ENCODE data around the gene ING4.

Gene ING4

DNA sequence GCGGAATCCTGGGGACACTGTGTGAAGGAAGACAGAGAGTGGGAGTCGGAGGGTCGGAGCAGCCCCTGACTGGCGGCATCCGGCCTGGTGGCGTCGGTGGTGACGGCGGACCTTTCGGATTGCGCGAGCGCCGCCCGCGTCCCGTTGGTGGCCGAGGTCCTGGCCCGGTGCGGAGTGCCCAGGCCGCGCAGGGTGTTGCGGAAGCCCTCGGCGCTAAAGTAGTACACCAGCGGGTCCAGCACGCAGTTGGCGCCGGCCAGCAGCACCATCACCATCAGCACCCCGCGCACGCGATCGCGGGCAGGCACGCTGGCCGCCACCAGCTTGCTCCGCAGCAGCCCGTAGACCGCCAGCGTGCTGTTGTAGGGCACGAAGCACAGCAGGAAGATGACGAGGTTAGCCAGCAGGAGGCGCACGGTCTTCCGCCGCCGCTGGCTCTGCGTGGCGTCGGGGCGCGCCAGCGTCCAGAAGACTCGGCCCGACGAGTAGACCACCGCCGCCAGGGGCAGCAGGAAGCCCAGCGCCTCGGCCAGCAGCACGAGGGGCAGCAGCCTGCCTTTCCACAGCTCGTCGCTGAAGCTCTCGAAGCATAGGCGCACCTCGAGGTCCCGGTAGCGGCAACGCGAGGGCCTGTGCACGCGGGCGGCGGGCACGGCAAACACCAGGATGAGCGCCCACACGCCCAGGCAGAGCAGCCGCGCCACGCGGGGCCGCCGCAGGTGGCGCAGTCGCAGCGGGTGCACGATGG, 42.6 kb downstream of the ING4 start:
- no peak for ATAC-seq

DNA sequence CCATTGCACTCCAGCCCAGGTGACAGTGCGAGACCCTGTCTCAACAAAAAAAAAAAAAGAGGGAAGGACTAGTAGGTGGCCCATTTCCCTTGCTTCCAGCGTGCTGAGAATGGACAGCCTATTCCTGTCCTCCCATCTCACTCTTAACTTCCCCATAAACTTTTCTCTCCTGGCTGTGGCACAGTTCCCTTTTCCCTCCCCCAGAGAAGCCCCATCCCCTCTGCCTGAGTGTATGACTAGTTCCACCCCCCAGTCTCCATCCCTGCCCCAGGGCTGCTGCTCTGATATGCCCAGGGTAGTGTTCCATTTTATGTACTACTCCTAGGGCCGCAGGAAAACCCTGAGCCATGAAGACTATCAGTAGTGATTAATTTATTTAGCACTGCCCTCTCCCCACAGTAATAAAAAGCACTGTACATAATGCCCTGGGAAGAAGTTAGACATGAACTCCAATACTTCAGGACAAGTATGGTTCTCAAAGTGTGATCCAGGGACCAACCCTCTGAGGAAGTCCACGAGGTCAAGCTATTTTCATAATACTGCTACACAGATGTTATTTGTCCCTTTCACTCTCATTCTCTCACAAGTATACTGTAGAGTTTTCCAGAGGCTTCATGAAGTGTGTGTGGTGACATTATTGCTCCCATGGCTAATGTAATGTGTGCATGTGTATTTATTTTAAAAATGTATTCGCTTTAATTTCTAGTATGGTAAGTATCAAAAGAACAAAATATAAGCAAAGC, 44.3 kb downstream of the ING4 start:
- TF ChIP-seq OSR1 (CRISPR knock-in tag; IDR thresholded peaks at IDR 0.05) (no peak), GLIS3 (CRISPR knock-in tag; IDR thresholded peaks at IDR 0.05) (no peak), RARB (CRISPR knock-in tag; IDR thresholded peaks at IDR 0.05) (no peak), ISL1 (CRISPR knock-in tag; IDR thresholded peaks at IDR 0.05) (no peak), TCF4 (CRISPR knock-in tag; IDR thresholded peaks at IDR 0.05; ENCODE audit: borderline replicate concordance) (no peak), ZC3H10 (CRISPR knock-in tag; IDR thresholded peaks at IDR 0.05) (no peak), ZNF565 (CRISPR knock-in tag; conservative IDR thresholded peaks at IDR 0.05; ENCODE audit: low read depth) (no peak), SNAI2 (CRISPR knock-in tag; IDR thresholded peaks at IDR 0.05) (no peak), ARNTL (CRISPR knock-in tag; IDR thresholded peaks at IDR 0.05; ENCODE audit: borderline replicate concordance, low read depth) (no peak), ZFP3 (CRISPR knock-in tag; IDR thresholded peaks at IDR 0.05) (no peak), ZFP30 (CRISPR knock-in tag; IDR thresholded peaks at IDR 0.05) (no peak), BACH2 (CRISPR knock-in tag; IDR thresholded peaks at IDR 0.05; ENCODE audit: borderline replicate concordance) (no peak), CSDC2 (CRISPR knock-in tag; IDR thresholded peaks at IDR 0.05) (no peak)
- TF ChIP-seq, protein P1, sequence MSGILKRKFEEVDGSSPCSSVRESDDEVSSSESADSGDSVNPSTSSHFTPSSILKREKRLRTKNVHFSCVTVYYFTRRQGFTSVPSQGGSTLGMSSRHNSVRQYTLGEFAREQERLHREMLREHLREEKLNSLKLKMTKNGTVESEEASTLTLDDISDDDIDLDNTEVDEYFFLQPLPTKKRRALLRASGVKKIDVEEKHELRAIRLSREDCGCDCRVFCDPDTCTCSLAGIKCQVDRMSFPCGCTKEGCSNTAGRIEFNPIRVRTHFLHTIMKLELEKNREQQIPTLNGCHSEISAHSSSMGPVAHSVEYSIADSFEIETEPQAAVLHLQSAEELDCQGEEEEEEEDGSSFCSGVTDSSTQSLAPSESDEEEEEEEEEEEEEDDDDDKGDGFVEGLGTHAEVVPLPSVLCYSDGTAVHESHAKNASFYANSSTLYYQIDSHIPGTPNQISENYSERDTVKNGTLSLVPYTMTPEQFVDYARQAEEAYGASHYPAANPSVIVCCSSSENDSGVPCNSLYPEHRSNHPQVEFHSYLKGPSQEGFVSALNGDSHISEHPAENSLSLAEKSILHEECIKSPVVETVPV (CRISPR knock-in tag; IDR thresholded peaks at IDR 0.05) = no peak
- TF ChIP-seq, protein P2, sequence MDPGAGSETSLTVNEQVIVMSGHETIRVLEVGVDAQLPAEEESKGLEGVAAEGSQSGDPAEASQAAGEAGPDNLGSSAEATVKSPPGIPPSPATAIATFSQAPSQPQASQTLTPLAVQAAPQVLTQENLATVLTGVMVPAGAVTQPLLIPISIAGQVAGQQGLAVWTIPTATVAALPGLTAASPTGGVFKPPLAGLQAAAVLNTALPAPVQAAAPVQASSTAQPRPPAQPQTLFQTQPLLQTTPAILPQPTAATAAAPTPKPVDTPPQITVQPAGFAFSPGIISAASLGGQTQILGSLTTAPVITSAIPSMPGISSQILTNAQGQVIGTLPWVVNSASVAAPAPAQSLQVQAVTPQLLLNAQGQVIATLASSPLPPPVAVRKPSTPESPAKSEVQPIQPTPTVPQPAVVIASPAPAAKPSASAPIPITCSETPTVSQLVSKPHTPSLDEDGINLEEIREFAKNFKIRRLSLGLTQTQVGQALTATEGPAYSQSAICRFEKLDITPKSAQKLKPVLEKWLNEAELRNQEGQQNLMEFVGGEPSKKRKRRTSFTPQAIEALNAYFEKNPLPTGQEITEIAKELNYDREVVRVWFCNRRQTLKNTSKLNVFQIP (CRISPR knock-in tag; IDR thresholded peaks at IDR 0.05; ENCODE audit: borderline replicate concordance, low read depth) = no peak
- TF ChIP-seq, protein P3, sequence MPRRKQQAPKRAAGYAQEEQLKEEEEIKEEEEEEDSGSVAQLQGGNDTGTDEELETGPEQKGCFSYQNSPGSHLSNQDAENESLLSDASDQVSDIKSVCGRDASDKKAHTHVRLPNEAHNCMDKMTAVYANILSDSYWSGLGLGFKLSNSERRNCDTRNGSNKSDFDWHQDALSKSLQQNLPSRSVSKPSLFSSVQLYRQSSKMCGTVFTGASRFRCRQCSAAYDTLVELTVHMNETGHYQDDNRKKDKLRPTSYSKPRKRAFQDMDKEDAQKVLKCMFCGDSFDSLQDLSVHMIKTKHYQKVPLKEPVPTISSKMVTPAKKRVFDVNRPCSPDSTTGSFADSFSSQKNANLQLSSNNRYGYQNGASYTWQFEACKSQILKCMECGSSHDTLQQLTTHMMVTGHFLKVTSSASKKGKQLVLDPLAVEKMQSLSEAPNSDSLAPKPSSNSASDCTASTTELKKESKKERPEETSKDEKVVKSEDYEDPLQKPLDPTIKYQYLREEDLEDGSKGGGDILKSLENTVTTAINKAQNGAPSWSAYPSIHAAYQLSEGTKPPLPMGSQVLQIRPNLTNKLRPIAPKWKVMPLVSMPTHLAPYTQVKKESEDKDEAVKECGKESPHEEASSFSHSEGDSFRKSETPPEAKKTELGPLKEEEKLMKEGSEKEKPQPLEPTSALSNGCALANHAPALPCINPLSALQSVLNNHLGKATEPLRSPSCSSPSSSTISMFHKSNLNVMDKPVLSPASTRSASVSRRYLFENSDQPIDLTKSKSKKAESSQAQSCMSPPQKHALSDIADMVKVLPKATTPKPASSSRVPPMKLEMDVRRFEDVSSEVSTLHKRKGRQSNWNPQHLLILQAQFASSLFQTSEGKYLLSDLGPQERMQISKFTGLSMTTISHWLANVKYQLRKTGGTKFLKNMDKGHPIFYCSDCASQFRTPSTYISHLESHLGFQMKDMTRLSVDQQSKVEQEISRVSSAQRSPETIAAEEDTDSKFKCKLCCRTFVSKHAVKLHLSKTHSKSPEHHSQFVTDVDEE (CRISPR knock-in tag; IDR thresholded peaks at IDR 0.05) = no peak
- TF ChIP-seq, protein P4, sequence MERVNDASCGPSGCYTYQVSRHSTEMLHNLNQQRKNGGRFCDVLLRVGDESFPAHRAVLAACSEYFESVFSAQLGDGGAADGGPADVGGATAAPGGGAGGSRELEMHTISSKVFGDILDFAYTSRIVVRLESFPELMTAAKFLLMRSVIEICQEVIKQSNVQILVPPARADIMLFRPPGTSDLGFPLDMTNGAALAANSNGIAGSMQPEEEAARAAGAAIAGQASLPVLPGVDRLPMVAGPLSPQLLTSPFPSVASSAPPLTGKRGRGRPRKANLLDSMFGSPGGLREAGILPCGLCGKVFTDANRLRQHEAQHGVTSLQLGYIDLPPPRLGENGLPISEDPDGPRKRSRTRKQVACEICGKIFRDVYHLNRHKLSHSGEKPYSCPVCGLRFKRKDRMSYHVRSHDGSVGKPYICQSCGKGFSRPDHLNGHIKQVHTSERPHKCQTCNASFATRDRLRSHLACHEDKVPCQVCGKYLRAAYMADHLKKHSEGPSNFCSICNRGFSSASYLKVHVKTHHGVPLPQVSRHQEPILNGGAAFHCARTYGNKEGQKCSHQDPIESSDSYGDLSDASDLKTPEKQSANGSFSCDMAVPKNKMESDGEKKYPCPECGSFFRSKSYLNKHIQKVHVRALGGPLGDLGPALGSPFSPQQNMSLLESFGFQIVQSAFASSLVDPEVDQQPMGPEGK (CRISPR knock-in tag; IDR thresholded peaks at IDR 0.05; ENCODE audit: borderline replicate concordance) = no peak

More for the DNA sequence above, 42.6 kb downstream of the ING4 start:
- TF ChIP-seq ZFP30 (CRISPR knock-in tag; IDR thresholded peaks at IDR 0.05) (no peak), ARNTL (CRISPR knock-in tag; IDR thresholded peaks at IDR 0.05; ENCODE audit: borderline replicate concordance, low read depth) (no peak), ZC3H10 (CRISPR knock-in tag; IDR thresholded peaks at IDR 0.05) (no peak), OSR1 (CRISPR knock-in tag; IDR thresholded peaks at IDR 0.05) (no peak), ZNF70 (CRISPR knock-in tag; IDR thresholded peaks at IDR 0.05) (no peak), CSDC2 (CRISPR knock-in tag; IDR thresholded peaks at IDR 0.05) (no peak), PPARA (CRISPR knock-in tag; IDR thresholded peaks at IDR 0.05; ENCODE audit: borderline replicate concordance) (no peak), ESRRG (CRISPR knock-in tag; IDR thresholded peaks at IDR 0.05) (no peak), BACH2 (CRISPR knock-in tag; IDR thresholded peaks at IDR 0.05; ENCODE audit: borderline replicate concordance) (no peak)
- TF ChIP-seq, protein P3 (CRISPR knock-in tag; IDR thresholded peaks at IDR 0.05) = no peak
- TF ChIP-seq, protein P5, sequence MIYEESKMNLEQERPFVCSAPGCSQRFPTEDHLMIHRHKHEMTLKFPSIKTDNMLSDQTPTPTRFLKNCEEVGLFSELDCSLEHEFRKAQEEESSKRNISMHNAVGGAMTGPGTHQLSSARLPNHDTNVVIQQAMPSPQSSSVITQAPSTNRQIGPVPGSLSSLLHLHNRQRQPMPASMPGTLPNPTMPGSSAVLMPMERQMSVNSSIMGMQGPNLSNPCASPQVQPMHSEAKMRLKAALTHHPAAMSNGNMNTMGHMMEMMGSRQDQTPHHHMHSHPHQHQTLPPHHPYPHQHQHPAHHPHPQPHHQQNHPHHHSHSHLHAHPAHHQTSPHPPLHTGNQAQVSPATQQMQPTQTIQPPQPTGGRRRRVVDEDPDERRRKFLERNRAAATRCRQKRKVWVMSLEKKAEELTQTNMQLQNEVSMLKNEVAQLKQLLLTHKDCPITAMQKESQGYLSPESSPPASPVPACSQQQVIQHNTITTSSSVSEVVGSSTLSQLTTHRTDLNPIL (CRISPR knock-in tag; IDR thresholded peaks at IDR 0.05; ENCODE audit: low read depth) = no peak

More for the DNA sequence above, 44.3 kb downstream of the ING4 start:
- ATAC-seq = no peak

Measured in SK-N-SH treated with all-trans-retinoic acid at 6 μM for 48 hours (cell line).